GM12865 (cell line): ENCODE data around the gene EEF1AKMT1.

ENCODE experiments used
- DNase-seq: peaks from one replicate; pipeline ENCODE4 v3.0.0; 2010; ENCODE audit warnings: low read depth
- H3K4me3 ChIP-seq: 2 replicates; pipeline ENCODE4 v1.5.1; 2011; ENCODE audit warnings: mild to moderate bottlenecking, low read depth, low read length, control low read depth
- CTCF ChIP-seq: IDR thresholded peaks from 2 replicates; pipeline ENCODE4 v1.5.1; 2011; ENCODE audit warnings: low read length, control low read depth, low read depth, inconsistent platforms; ENCODE audit not compliant: insufficient read depth; ENCODE audit errors: missing control alignments

Gene EEF1AKMT1

GRCh38 chr13:20773194-20774080 lies at the start of gene EEF1AKMT1:
EEF1AKMT1 (minus strand) TSS chr13:20773961; CDS start chr13:20757598, 16,363 bp downstream.
- peak within 1 kb of the TSS; percentile 70 for H3K4me3 ChIP-seq
- TF ChIP-seq CTCF, result no peak
- DNase-seq, result peak; percentile 97

GRCh38 chr13:20823071-20823470 lies 49.3 kb upstream of the EEF1AKMT1 start:
- no peak for TF ChIP-seq CTCF
- DNase-seq, result no peak
- no peak overlapping the region for H3K4me3 ChIP-seq

GRCh38 chr13:20822406-20822805 lies 48.6 kb upstream of the EEF1AKMT1 start:
- no peak for TF ChIP-seq CTCF
- no peak for DNase-seq

GRCh38 chr13:20819715-20820114 lies 46.0 kb upstream of the EEF1AKMT1 start:
- DNase-seq, result no peak
- H3K4me3 ChIP-seq, result no peak overlapping the region
- TF ChIP-seq CTCF, result no peak

More at GRCh38 chr13:20822406-20822805, 48.6 kb upstream of the EEF1AKMT1 start:
- H3K4me3 ChIP-seq, result no peak overlapping the region

GRCh38 chr13:20815464-20815863 lies 41.7 kb upstream of the EEF1AKMT1 start:
- DNase-seq, result no peak
- H3K4me3 ChIP-seq, result no peak overlapping the region
- TF ChIP-seq CTCF, result no peak

- no peak for DNase-seq
- H3K4me3 ChIP-seq, result no peak overlapping the region
- no peak for TF ChIP-seq CTCF
Measured at GRCh38 chr13:20814224-20814910, 40.6 kb upstream of the EEF1AKMT1 start.

GRCh38 chr13:20812890-20813289 lies 39.1 kb upstream of the EEF1AKMT1 start:
- DNase-seq, result no peak
- H3K4me3 ChIP-seq, result no peak overlapping the region
- no peak for TF ChIP-seq CTCF
